HG03432 (cell line): Measurements from ENCODE around the gene RND2.

Source experiments
- ATAC-seq: cut with Tn5 transposase; IDR thresholded peaks from one replicate; pipeline ENCODE4 v1.9.1; 2021; ENCODE audit warnings: mild to moderate bottlenecking, moderate library complexity; ENCODE audit not compliant: unreplicated experiment

The RND2 gene

DNA sequence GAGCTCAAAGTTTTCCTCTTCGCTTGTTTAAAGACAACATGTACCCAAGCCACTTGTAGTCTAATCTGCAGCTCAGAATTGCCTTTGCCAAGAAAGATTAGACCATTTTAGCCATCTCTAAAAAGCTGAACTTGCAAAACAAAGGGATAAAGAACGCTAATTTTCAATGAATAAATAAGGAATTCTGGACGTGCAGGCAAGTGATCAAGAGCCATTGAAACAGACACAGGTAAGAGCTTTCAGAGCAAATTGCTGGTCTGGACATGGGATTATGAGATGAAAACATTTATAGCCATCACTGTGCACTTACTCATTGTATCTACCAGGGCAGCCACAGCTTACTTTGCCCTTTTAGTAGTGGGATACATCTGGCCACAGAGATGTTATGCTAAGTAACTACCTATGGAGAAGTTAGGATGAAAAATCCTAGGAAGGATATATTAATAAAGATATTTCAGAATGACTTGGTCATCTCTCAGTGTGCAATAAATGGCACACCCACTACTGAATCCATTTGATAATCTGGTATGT lies 44.4 kb downstream of the RND2 start:
- no peak for ATAC-seq

DNA sequence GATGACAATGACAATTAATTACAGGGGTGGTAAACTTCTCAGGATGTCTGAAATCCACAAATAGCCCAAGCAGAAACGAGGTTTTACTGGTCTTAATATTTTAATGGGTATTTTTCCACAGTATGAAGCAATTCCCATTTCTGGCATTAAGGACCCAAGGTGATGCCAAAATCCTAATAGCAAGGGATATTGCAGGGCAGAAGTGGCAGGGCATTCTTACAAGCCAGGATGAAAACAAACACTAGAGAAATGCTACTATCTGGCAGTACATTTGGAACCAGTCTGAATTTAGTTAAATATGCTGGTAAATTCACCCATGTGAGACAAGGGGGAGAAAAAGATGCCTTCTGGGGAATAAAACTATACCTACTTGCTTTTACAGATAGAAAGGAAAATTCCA lies 45.2 kb downstream of the RND2 start:
- no peak for ATAC-seq

DNA sequence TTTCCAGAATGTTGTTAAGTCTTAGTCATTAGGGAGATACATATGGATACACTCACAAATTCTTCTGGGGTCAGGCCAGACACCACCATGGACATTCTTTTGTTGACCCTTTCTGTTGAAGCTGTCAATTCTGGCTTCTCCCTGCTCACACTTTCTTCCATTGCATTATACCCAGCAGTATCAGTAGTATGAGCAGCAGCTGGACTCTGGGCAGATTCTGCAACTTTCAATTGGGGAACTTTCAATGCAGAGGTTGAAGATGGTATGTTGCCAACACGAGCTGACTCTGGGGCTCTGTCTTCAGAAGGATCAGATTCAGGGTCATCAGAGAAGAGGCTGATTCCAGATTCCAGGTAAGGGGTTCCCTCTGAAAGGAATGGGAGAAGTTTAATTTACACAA lies 45.8 kb downstream of the RND2 start:
- ATAC-seq: no peak

DNA sequence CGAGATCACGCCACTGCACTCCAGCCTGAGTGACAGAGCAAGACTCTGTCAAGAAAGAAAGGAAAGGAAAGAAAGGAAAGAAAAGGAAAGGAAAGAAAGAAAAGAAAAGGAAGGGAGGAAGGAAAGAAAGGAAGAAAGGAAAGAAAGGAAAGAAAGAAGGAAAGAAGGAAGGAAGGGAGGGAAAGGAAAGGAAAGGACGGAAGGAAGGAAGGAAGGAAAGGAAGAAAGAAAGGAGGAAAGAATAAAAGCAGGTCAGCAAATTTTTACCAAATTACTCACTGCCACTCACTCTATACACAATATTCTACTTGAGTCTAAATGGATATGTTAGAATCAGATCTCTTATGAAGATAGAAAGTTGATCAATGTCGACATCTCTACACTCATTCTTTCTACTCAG lies 49.8 kb downstream of the RND2 start:
- no peak for ATAC-seq

DNA sequence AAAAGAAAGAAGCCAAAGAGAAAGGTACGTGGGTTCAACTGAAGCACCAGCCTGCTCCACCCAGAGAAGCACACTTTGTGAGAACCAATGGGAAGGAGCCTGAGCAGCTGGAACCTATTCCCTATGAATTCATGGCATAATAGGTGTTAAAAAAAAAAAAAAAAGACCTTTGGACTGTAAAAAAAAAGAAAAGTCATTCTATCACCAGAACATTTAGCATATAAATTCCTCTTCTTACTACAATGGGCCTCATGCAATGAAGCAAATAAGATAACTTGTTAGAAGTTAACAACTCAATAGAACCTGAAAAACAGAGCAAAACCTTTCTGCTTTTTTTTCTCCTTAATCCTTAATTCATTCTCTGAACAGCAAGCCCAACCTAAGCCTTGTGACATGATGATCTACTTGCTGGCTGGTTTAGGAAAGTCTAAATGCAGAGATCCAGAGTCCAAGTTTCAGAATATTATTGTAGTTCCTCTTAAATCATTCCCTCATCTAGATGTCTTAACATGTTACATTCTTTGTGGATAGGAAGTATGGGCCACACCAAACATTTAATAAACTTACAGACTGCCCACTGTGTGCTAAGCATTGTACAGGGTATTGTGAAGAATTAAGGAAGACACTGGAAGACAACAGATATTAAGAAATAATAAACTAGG lies 54.7 kb downstream of the RND2 start:
- no peak for ATAC-seq
